SK-N-SH treated with all-trans-retinoic acid at 6 μM for 48 hours (cell line): Measurements from ENCODE around the gene NCKAP5.

Source experiments
- GLIS3 ChIP-seq: fragments of 250-450 bp; sonication (Bioruptor Pico); IDR thresholded peaks from 2 replicates; pipeline ENCODE4 v1.5.0; 2020; ENCODE audit warnings: mild to moderate bottlenecking, moderate library complexity
- ISL1 ChIP-seq: fragments of 250-450 bp; sonication (Bioruptor Pico); IDR thresholded peaks from 2 replicates; pipeline ENCODE4 v2.1.2; 2022; ENCODE audit warnings: mild to moderate bottlenecking, moderate library complexity
- PPARA ChIP-seq: fragments of 250-450 bp; sonication (Bioruptor Pico); IDR thresholded peaks from 2 replicates; pipeline ENCODE4 v1.5.0; 2020; ENCODE audit warnings: mild to moderate bottlenecking, borderline replicate concordance
- RARB ChIP-seq: fragments of 250-450 bp; sonication (Bioruptor Pico); IDR thresholded peaks from 2 replicates; pipeline ENCODE4 v1.8.0; 2021; ENCODE audit warnings: mild to moderate bottlenecking, moderate library complexity
- SNAI2 ChIP-seq: fragments of 250-450 bp; sonication (Bioruptor Pico); IDR thresholded peaks from 2 replicates; pipeline ENCODE4 v1.5.0; 2020; ENCODE audit warnings: mild to moderate bottlenecking, moderate library complexity
- TCF4 ChIP-seq: fragments of 250-450 bp; sonication (Bioruptor Pico); IDR thresholded peaks from 2 replicates; pipeline ENCODE4 v1.8.0; 2021; ENCODE audit warnings: mild to moderate bottlenecking, moderate library complexity, borderline replicate concordance
- ZFP3 ChIP-seq: fragments of 250-450 bp; sonication (Bioruptor Pico); IDR thresholded peaks from 2 replicates; pipeline ENCODE4 v1.5.0; 2020; ENCODE audit warnings: mild to moderate bottlenecking, moderate library complexity
- ZNF70 ChIP-seq: fragments of 450-650 bp; formaldehyde crosslinking; IDR thresholded peaks from 2 replicates; pipeline ENCODE4 v1.5.0; 2020; ENCODE audit warnings: mild to moderate bottlenecking, moderate library complexity
- TF ChIP-seq, protein P1 (sequence below): fragments of 250-450 bp; sonication (Bioruptor Pico); IDR thresholded peaks from 2 replicates; pipeline ENCODE4 v1.5.1; 2020; ENCODE audit warnings: low read depth, mild to moderate bottlenecking, moderate library complexity

DNA sequence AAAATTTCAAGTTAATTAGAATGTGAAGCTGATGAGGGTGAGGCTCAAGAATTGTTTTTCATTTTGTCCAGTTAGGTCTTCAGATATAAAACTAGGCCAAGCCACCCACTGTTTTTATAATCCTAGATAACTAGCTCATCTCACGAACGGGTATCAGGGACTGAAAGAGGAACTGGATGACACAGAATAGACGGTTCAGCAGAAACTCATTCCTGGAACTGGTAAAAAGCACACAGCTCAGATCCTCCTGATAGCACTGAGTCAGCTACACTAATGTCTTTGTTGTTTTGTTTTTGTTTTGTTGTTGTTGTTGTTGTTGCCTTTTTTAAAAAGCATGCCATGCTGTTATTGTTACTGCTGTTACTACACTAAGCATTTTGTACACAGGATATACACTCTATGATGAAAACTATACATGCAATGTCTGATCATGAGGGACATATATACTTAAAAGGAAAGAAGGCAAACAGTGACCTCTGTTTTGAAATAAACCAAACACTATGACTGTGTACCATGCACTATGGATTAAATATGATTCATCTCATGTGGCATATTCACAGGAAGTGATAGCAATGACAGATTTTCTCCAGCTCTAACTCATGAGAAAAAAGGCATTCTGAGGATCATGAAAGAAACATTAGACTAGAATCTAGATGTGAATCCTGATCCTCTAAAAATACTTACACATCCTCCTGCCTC, 437.6 kb downstream of the NCKAP5 start:
- TF ChIP-seq PPARA (CRISPR knock-in tag) (no peak), ZNF70 (no peak), TCF4 (CRISPR knock-in tag) (no peak), ZFP3 (CRISPR knock-in tag) (no peak), SNAI2 (CRISPR knock-in tag) (no peak), RARB (CRISPR knock-in tag) (no peak), GLIS3 (CRISPR knock-in tag) (no peak), ISL1 (CRISPR knock-in tag) (no peak)
- TF ChIP-seq, protein P1, sequence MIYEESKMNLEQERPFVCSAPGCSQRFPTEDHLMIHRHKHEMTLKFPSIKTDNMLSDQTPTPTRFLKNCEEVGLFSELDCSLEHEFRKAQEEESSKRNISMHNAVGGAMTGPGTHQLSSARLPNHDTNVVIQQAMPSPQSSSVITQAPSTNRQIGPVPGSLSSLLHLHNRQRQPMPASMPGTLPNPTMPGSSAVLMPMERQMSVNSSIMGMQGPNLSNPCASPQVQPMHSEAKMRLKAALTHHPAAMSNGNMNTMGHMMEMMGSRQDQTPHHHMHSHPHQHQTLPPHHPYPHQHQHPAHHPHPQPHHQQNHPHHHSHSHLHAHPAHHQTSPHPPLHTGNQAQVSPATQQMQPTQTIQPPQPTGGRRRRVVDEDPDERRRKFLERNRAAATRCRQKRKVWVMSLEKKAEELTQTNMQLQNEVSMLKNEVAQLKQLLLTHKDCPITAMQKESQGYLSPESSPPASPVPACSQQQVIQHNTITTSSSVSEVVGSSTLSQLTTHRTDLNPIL, result no peak
